ENCODE results near the gene S100A10. TPM values are rescaled to one million over a fixed set of nuclear protein-coding genes. Genes with fewer than 3 reads are reported as not detected.

The S100A10 gene
- total RNA-seq, 1 donor from 2014 or later: 120 TPM

DNA sequence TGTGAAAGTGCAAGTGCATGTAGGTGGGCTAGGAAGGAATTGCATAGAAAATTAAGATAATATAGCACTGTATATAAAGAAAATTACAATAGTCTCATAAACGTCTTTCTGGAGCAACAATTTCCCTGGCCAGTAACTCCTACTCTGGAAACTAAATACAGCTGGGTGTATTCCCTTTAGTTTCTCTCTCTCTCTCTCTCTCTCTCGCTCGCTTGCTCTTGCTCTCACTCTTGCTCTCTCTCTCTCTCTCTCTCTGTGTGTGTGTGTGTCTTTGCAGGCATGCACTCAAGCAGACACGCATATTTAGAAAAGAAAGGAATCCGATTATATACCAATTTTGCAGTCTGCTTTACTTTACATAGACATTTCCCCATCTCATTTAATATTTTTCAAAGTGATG lies 14.7 kb downstream of the S100A10 start:
- FAIRE-seq (no peak), DNase-seq (ENCODE audit: low read depth) (no peak)
- TF ChIP-seq, protein P1, sequence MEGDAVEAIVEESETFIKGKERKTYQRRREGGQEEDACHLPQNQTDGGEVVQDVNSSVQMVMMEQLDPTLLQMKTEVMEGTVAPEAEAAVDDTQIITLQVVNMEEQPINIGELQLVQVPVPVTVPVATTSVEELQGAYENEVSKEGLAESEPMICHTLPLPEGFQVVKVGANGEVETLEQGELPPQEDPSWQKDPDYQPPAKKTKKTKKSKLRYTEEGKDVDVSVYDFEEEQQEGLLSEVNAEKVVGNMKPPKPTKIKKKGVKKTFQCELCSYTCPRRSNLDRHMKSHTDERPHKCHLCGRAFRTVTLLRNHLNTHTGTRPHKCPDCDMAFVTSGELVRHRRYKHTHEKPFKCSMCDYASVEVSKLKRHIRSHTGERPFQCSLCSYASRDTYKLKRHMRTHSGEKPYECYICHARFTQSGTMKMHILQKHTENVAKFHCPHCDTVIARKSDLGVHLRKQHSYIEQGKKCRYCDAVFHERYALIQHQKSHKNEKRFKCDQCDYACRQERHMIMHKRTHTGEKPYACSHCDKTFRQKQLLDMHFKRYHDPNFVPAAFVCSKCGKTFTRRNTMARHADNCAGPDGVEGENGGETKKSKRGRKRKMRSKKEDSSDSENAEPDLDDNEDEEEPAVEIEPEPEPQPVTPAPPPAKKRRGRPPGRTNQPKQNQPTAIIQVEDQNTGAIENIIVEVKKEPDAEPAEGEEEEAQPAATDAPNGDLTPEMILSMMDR (IDR thresholded peaks at IDR 0.05; ENCODE audit: insufficient read depth, low read length, severe bottlenecking): no peak
- Histone ChIP-seq H3K36me3 (ENCODE audit: control insufficient read depth, insufficient read depth, low read length) (peaks cover 7% of the 10 kb centered on the region), H3K27me3 (ENCODE audit: control insufficient read depth, insufficient read depth, low read length) (no peaks in the 10 kb centered on the region), H3K4me3 (ENCODE audit: low read depth, low read length) (no peak overlapping the region)

DNA sequence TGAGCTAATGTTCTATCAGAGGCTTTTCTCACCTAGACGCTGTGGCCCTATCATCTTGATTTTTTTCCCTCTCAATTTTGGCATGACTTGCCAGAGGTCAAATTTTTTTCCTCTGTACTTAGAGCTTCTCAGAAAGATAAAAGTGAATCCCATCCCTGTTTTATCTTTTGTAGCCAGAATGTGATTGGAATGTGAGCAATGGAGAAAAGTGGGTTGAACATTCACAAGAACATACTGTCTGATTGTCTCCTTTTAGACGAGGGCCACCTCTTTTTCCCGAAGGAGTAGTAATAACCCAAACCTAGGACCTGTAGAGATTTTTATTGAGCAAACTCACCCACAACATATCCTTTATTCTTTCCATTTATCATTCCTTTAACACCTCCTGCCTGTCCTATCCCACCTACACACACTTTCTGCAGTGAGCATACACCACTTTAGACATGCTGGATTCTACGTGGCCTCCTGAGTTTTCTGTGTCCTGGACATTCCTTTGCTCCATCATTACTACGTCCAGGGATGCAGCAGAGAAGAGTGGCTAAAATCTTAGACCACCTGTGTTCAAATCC lies 15.9 kb downstream of the S100A10 start:
- TF ChIP-seq, protein P1 (IDR thresholded peaks at IDR 0.05; ENCODE audit: insufficient read depth, low read length, severe bottlenecking): no peak
- Histone ChIP-seq H3K27me3 (ENCODE audit: control insufficient read depth, insufficient read depth, low read length) (no peaks in the 10 kb centered on the region), H3K4me3 (ENCODE audit: low read depth, low read length) (no peak overlapping the region), H3K36me3 (ENCODE audit: control insufficient read depth, insufficient read depth, low read length) (no peaks in the 10 kb centered on the region)
- DNase-seq (ENCODE audit: low read depth) (no peak), FAIRE-seq (no peak)

DNA sequence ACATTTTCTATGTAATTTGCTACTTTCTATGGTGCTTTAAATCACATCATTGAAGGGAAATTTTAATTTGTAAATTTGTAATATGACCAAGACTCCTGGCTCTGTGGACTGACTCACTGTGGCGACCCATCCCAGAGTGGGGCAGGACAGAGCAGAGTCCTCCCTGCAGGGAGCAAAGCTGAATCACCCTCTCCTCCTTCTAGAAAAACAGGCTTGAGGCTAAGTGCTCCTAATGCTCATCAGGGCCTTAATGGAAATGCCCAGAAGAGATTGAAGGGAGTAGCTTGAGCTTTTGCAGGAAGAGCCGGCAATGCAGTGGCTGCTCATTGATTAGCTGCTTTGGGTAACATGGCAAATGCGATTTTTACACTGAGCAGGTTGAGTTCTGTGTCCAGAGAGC lies 16.8 kb downstream of the S100A10 start:
- no peaks in the 10 kb centered on the region for H3K27me3 ChIP-seq (ENCODE audit: control insufficient read depth, insufficient read depth, low read length)
- TF ChIP-seq, protein P1 (IDR thresholded peaks at IDR 0.05; ENCODE audit: insufficient read depth, low read length, severe bottlenecking): no peak
- peak; percentile 87 for DNase-seq (ENCODE audit: low read depth)
- FAIRE-seq: no peak
- H3K4me3 ChIP-seq (ENCODE audit: low read depth, low read length): no peak overlapping the region
- H3K36me3 ChIP-seq (ENCODE audit: control insufficient read depth, insufficient read depth, low read length): no peaks in the 10 kb centered on the region

DNA sequence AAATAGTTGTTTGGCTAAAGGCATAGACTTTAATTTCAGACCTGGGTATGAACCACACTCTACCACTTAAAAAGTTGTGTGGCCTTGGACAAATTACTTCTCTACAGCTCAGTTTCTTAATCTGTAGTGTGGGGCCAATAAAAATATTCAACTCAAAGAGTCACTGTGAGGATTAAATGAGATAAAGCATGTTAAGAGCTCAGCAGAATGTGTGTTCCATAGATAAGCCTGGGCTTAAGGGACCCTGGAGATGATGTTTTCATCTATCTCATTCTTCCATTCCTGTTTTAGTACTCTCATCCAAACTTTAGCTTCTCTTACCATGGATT lies 17.7 kb downstream of the S100A10 start:
- TF ChIP-seq, protein P1 (IDR thresholded peaks at IDR 0.05; ENCODE audit: insufficient read depth, low read length, severe bottlenecking): no peak

DNA sequence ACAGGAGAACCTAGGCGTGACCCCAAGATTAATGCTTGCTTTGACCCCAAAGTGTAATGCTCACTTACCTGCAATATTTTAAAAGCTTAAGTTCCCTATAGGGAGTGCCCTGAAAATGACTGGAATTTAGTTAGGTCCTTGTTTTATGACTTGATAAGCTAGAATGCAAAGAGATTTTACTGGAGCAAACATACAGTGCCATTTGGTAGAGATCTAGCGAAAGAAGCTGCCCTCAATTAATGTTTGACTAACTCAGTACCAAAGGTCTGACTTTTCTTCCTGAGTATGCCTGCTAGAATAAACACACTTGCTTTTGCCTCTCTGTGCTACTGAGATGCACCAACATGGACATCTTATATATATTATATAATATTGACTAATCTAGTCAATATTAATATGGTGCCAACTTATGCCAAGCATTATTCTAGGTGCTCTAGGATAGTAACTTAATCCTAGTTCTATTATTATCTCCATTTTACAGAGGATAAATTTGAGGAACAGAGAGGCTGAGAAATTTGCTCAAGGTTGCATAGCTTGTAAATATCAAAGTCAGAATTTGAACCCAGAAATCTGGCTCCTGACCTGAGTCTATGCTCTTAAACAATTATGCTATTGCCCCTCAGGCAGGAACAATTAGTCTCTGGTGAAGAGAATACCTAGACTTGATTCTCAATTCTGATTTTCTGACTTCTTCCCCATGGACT lies 18.2 kb downstream of the S100A10 start:
- Histone ChIP-seq H3K4me3 (ENCODE audit: low read depth, low read length) (no peak overlapping the region), H3K36me3 (ENCODE audit: control insufficient read depth, insufficient read depth, low read length) (no peaks in the 10 kb centered on the region), H3K27me3 (ENCODE audit: control insufficient read depth, insufficient read depth, low read length) (no peaks in the 10 kb centered on the region)
- FAIRE-seq (no peak), DNase-seq (ENCODE audit: low read depth) (no peak)
- TF ChIP-seq, protein P1 (IDR thresholded peaks at IDR 0.05; ENCODE audit: insufficient read depth, low read length, severe bottlenecking): no peak

More for the DNA sequence above, 17.7 kb downstream of the S100A10 start:
- no peaks in the 10 kb centered on the region for H3K36me3 ChIP-seq (ENCODE audit: control insufficient read depth, insufficient read depth, low read length)
- no peak for DNase-seq (ENCODE audit: low read depth)
- FAIRE-seq: no peak
- no peaks in the 10 kb centered on the region for H3K27me3 ChIP-seq (ENCODE audit: control insufficient read depth, insufficient read depth, low read length)
- H3K4me3 ChIP-seq (ENCODE audit: low read depth, low read length): no peak overlapping the region
